Tibial artery (tissue), 4 donors: ENCODE data around the gene ATP5PB.
A peak's percentile ranks its signal among the peaks of the same experiment; 100 is the strongest.

Experiments used
- DNase-seq, 2 donors: peaks; one replicate each; pipeline ENCODE4 v3.0.0-alpha.2; 2019
- H3K27ac ChIP-seq, 2 donors: fragments of 200-600 bp; sonication (generic) in 1 of 2; 1 replicate in 1 of 2; 2 replicates in 1 of 2; pipeline ENCODE4 v1.5.1; 2018 to 2019; ENCODE audit warnings: mild to moderate bottlenecking in 1 of 2
- H3K27me3 ChIP-seq, 2 donors: fragments of 200-600 bp; sonication (generic) in 1 of 2; one replicate each; pipeline versions ENCODE4 v1.5.1 to v1.6.0; 2016 to 2019
- H3K36me3 ChIP-seq, 3 donors: fragments of 200-600 bp; sonication (generic) in 2 of 3; one replicate each; pipeline ENCODE4 v1.5.1; 2016 to 2019; ENCODE audit warnings: mild to moderate bottlenecking in 2 of 3
- H3K4me1 ChIP-seq, 4 donors: fragments of 200-600 bp; sonication (generic) in 2 of 4; 1 replicate in 3 of 4; 2 replicates in 1 of 4; pipeline ENCODE4 v1.5.1; 2016 to 2019
- H3K4me3 ChIP-seq, 2 donors: fragments of 200-600 bp; sonication (generic) in 1 of 2; 1 replicate in 1 of 2; 2 replicates in 1 of 2; pipeline ENCODE4 v1.5.1; 2018 to 2019; ENCODE audit warnings: mild to moderate bottlenecking in 2 of 2
- H3K9me3 ChIP-seq, 3 donors: fragments of 200-600 bp; sonication (generic) in 1 of 3; one replicate each; pipeline ENCODE4 v1.5.1; 2016 to 2019
- CTCF ChIP-seq, 2 experiments: fragments of 200-600 bp in 1 of 2; fragments of 450-650 bp in 1 of 2; IDR thresholded peaks; one replicate each; pipeline ENCODE4 v1.5.1; 2017 to 2019; ENCODE audit warnings: antibody characterized with exemption in 2 of 2, mild to moderate bottlenecking in 1 of 2, moderate library complexity in 1 of 2
- intact Hi-C: fragments of 100-400 bp; cut with DNase I; formaldehyde crosslinking; loops from one replicate; pipeline ENCODE4 v1.15.0; 2023; ENCODE audit warnings: low total_unique reads

Gene ATP5PB

DNA sequence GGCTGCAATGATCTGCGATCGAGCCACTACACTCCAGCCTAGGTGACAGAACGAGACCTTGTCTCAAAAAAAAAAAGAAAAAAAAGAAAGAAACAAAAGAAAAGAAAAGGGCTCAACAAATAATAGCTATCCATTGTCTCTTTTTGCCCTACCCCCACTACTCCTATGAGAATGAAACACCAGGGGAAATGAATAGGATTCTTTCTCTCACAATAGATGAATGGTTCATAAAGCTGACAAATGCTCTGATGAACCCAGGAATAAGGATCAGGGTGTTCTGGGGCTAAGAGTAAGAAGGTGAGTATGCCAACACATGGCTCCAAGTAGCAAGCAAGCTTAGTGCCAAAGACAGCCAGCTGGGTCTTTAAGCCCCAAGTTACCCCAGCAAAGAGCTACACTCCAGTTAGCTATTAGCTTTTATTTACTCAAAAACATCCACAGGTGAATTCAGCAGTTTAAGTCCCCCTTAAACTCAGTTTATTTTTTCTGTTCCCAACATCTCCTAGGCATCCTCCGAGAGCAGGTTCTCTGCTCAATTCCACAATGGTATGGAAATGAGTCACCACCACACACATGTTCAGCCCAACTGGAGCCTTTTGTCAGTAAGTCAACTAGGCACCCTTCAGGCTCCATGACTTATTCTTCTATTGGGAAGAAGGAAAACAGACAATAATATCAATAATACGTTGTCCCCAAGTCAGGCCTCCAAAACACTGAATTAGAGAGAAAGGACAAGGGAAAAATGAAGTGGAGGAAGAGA is 49.9 kb downstream of the ATP5PB start:
- no peaks in the 10 kb centered on the region for H3K27me3 ChIP-seq
- no peaks in the 10 kb centered on the region for H3K36me3 ChIP-seq
- intact Hi-C loops: no loop called here
- H3K4me3 ChIP-seq: no peak overlapping the region
- H3K9me3 ChIP-seq: no peaks in the 10 kb centered on the region
- no peaks in the 10 kb centered on the region for H3K4me1 ChIP-seq
- TF ChIP-seq CTCF (IDR thresholded peaks at IDR 0.05): no peak
- H3K27ac ChIP-seq: no peak overlapping the region
- no peak for DNase-seq

DNA sequence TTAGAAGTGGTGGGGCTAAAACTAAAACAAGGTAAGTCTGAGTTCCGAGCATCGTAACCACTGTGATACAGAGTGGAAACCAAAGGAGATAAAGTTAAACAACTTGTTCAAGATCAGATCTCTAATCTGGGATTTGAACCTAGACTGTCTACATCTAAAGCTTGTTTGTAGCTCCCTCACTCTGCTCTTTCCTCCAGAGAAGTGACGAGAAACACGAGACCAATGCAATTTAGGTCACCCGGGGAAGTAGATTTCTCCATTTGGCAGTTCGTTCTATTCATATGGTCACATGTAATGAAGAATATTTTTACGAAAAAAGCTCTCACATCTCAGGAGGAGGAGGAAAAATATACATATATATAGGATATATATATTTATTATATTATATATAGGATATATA is 52.4 kb downstream of the ATP5PB start:
- Histone ChIP-seq H3K36me3 (no peaks in the 10 kb centered on the region), H3K9me3 (no peaks in the 10 kb centered on the region), H3K27ac (no peak overlapping the region), H3K4me1 (no peaks in the 10 kb centered on the region), H3K27me3 (no peaks in the 10 kb centered on the region), H3K4me3 (no peak overlapping the region)
- DNase-seq: no peak
- intact Hi-C loops: loop anchor here (10.0 kb wide), 1 partner anchor 233 kb away; the partner anchor contains the start of gene INKA2
- TF ChIP-seq CTCF (IDR thresholded peaks at IDR 0.05): no peak

DNA sequence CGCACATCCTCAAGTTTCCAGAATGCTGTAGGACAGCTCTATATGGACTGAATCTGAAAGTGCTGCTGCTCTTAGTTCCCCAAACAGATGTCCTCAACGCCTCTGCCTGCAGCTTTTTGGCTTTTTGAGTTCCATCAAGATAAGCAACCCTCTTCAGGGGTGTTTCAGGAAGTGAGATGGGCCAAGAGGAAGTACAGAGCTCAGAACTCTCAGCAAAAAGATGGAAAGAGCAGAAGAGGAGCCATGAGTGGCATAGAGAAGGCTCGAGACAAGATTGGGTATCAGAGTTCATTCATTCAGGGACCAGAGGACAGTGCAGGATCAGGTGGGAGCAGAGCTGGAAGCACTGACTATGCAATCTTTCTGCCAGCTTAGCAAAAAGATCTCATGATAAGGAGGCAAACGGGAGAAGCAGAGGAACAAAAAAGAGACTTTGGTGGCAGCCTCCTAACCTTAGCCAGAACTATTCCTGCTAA is 54.4 kb downstream of the ATP5PB start, which contains the start of the genes ADORA3 and TMIGD3:
ADORA3 (minus strand) TSS at position 49 of the 476 bp plus-strand sequence. CDS start 279 bp downstream, outside the sequence.
TMIGD3 (minus strand) TSS at position 49 of the 476 bp plus-strand sequence. CDS start 279 bp downstream, outside the sequence.
- H3K4me1 ChIP-seq: peaks cover 0 to 16% (median 15%) of the 10 kb centered on the region in 4 donors
- intact Hi-C loops: loop anchor here (10.0 kb wide), 1 partner anchor 231 kb away; the partner anchor contains the start of gene INKA2
- no peak within 1 kb of the TSS for H3K27ac ChIP-seq
- no peaks in the 10 kb centered on the region for H3K27me3 ChIP-seq
- H3K4me3 ChIP-seq: peak within 1 kb of the TSS; percentile 14 to 22
- H3K9me3 ChIP-seq: no peaks in the 10 kb centered on the region
- DNase-seq: peak in 1 of 2 donors; percentile 51
- TF ChIP-seq CTCF (IDR thresholded peaks at IDR 0.05): no peak
- no peaks in the 10 kb centered on the region for H3K36me3 ChIP-seq

- no peaks in the 10 kb centered on the region for H3K36me3 ChIP-seq
- DNase-seq: no peak
- no peak overlapping the region for H3K27ac ChIP-seq
- H3K4me1 ChIP-seq: peaks cover 0 to 21% (median 20%) of the 10 kb centered on the region in 4 donors
- no peaks in the 10 kb centered on the region for H3K9me3 ChIP-seq
- no peaks in the 10 kb centered on the region for H3K27me3 ChIP-seq
- no peak overlapping the region for H3K4me3 ChIP-seq
- intact Hi-C loops: loop anchor here (10.0 kb wide), 1 partner anchor 231 kb away; the partner anchor contains the start of gene INKA2
- TF ChIP-seq CTCF (IDR thresholded peaks at IDR 0.05): no peak
Measured at GRCh38 chr1:111504097-111504496, 54.8 kb downstream of the ATP5PB start.

DNA sequence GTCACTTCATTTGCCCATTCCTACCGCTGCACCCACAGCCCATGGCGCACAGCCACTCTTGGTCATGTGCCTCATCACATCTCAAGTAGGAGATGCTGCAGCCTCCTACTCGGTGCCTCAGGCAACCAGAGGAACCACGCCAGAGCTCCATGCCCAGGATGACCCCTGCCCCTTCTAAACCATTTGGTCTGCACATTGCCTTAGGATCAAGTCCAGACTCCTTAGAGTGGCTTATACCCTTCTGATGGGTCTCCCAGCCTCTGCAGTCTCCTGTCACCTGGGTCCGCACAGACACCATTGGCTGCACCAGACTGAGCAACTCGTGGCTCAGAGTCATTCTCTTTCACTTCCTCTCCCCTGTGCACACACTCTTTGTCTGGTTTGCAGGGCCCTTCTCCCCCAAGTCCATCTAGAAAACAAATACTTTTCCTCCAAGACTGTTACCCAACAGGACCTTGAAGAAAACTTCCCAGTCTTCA is 56.4 kb downstream of the ATP5PB start:
- peak in 1 of 2 donors; percentile 47 for DNase-seq
- Histone ChIP-seq H3K4me1 (peaks cover 0 to 35% (median 29%) of the 10 kb centered on the region in 4 donors), H3K9me3 (no peaks in the 10 kb centered on the region), H3K27me3 (no peaks in the 10 kb centered on the region), H3K27ac (peak overlapping the region; percentile 38 to 90), H3K4me3 (no peak overlapping the region), H3K36me3 (no peaks in the 10 kb centered on the region)
- no peak for TF ChIP-seq CTCF (IDR thresholded peaks at IDR 0.05)
- intact Hi-C loops: loop anchor here (10.0 kb wide), 1 partner anchor 229 kb away; the partner anchor contains the start of gene INKA2
